Liver (tissue), 5 donors: ENCODE measurements around the gene ZNF276. TPM values are rescaled to one million over a fixed set of nuclear protein-coding genes. Genes with fewer than 3 reads are reported as not detected.

Source experiments
- CTCF ChIP-seq: fragments of 150-350 bp; IDR thresholded peaks from 2 replicates; pipeline ENCODE4 v1.5.1; 2017; ENCODE audit warnings: improper control_type of control experiment, low read depth, low read length; ENCODE audit not compliant: missing input control
- ZBTB33 ChIP-seq: IDR thresholded peaks from 2 replicates; pipeline ENCODE4 v1.6.1; 2016; ENCODE audit warnings: antibody characterized with exemption
- polyA plus RNA-seq, 2 donors: library from polyadenylated mRNA; stranded (reverse) in 1 of 2; unstranded in 1 of 2; fragments of 200-250 nt in 1 of 2; fragments of >200 nt in 1 of 2; fragmentation: Nextera tagmentation in 1 of 2; extraction: Ambion mirVana in 1 of 2; gene quantifications; one replicate each; pipeline versions ENCODE4 v1.2.1 to v1.2.3, GENCODE V29; 2013 to 2015
- total RNA-seq, 2 donors: library from RNA; depleted of rRNA; stranded (reverse); fragments of >200 nt; gene quantifications; one replicate each; pipeline ENCODE4 v1.2.3, GENCODE V29; 2014
- donor health status: healthy.
- donor health status: healthy.
- donor health status: healthy.

The ZNF276 gene
- total and polyA plus RNA-seq, 4 donors = 4.9 to 22.8 (median 8.7) TPM

DNA sequence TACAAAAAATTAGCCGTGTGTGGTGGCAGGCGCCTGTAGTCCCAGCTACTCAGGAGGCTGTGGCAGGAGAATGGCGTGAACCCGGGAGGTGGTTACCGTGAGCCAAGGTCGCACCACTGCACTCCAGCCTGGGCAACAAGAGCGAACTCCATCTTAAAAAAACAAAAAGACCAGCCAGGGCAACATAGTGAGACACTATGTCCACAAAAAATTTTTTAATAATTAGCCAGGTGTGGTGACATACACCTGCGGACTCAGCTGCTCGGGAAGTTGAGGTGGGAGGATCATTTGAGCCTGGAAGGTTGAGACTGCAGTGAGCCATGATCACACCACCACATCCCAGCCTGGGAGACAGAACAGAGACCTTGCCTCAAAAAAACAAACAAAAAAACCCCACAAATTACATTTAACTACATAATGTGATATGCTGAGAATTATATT is 66.0 kb downstream of the ZNF276 start (continued):
- TF ChIP-seq ZBTB33 = no peak
- TF ChIP-seq CTCF = no peak

Other genes starting within 250 kb of the ZNF276 start
- 10 to 100 TPM; 33.0 to 55.1 TPM for gene ANKRD11, start 231.0 kb upstream of the ZNF276 start, total RNA-seq
- 10 to 100 TPM; 16.3 to 22.9 TPM for gene ANKRD11, start 231.0 kb upstream of the ZNF276 start, polyA plus RNA-seq
- gene SPG7, start 213.1 kb upstream of the ZNF276 start, total RNA-seq = 100 to 1,000 TPM in 1 of 2 donors, 10 to 100 TPM in 1; 43.7 to 102 TPM
- 10 to 100 TPM; 34.5 to 55.3 TPM for gene SPG7, start 213.1 kb upstream of the ZNF276 start, polyA plus RNA-seq
- 1,000 to 10,000 TPM; 1,021 to 2,122 TPM for gene RPL13, start 160.9 kb upstream of the ZNF276 start, total RNA-seq
- gene RPL13, start 160.9 kb upstream of the ZNF276 start, polyA plus RNA-seq = 1,000 to 10,000 TPM in 1 of 2 donors, 100 to 1,000 TPM in 1; 699 to 2,663 TPM
- under 1 TPM in 1 of 2 donors, not detected in 1; 0.47 TPM for gene CPNE7, start 145.8 kb upstream of the ZNF276 start, total RNA-seq
- gene CPNE7, start 145.8 kb upstream of the ZNF276 start, polyA plus RNA-seq = under 1 TPM; 0.30 to 0.56 TPM
- gene DPEP1, start 107.9 kb upstream of the ZNF276 start, total RNA-seq = under 1 TPM; 0.25 to 0.65 TPM
- under 1 TPM; 0.14 to 0.83 TPM for gene DPEP1, start 107.9 kb upstream of the ZNF276 start, polyA plus RNA-seq
- gene CHMP1A, start 63.8 kb upstream of the ZNF276 start, total RNA-seq = 10 to 100 TPM; 31.7 to 36.7 TPM
- 10 to 100 TPM; 25.7 to 32.9 TPM for gene CHMP1A, start 63.8 kb upstream of the ZNF276 start, polyA plus RNA-seq
- gene SPATA33, start 63.7 kb upstream of the ZNF276 start, total RNA-seq = 1 to 10 TPM; 3.3 to 3.6 TPM
- gene SPATA33, start 63.7 kb upstream of the ZNF276 start, polyA plus RNA-seq = 1 to 10 TPM; 1.6 to 3.5 TPM
- 10 to 100 TPM; 25.1 to 68.4 TPM for gene CDK10, start 34.8 kb upstream of the ZNF276 start, total RNA-seq
- gene CDK10, start 34.8 kb upstream of the ZNF276 start, polyA plus RNA-seq = 10 to 100 TPM; 43.6 to 81.2 TPM
- 10 to 100 TPM in 1 of 2 donors, 1 to 10 TPM in 1; 5.9 to 11.3 TPM for gene SPATA2L, start 19.8 kb upstream of the ZNF276 start, total RNA-seq
- gene SPATA2L, start 19.8 kb upstream of the ZNF276 start, polyA plus RNA-seq = 1 to 10 TPM; 4.6 to 7.8 TPM
- 1 to 10 TPM; 3.6 to 4.5 TPM for gene VPS9D1, start 639 bp upstream of the ZNF276 start, total RNA-seq
- 1 to 10 TPM; 3.8 to 7.2 TPM for gene VPS9D1, start 639 bp upstream of the ZNF276 start, polyA plus RNA-seq
- 10 to 100 TPM in 1 of 2 donors, 1 to 10 TPM in 1; 5.9 to 21.0 TPM for gene FANCA, start 95.1 kb downstream of the ZNF276 start, total RNA-seq
- gene FANCA, start 95.1 kb downstream of the ZNF276 start, polyA plus RNA-seq = 1 to 10 TPM; 5.3 to 5.8 TPM
- 1 to 10 TPM; 3.2 to 7.2 TPM for gene SPIRE2, start 106.9 kb downstream of the ZNF276 start, total RNA-seq
- 1 to 10 TPM; 1.7 to 2.6 TPM for gene SPIRE2, start 106.9 kb downstream of the ZNF276 start, polyA plus RNA-seq
- 10 to 100 TPM; 59.6 to 98.8 TPM for gene TCF25, start 152.1 kb downstream of the ZNF276 start, total RNA-seq
- 10 to 100 TPM; 60.8 to 92.7 TPM for gene TCF25, start 152.1 kb downstream of the ZNF276 start, polyA plus RNA-seq
- 1 to 10 TPM in 1 of 2 donors, under 1 TPM in 1; 0.19 to 3.3 TPM for gene MC1R, start 197.3 kb downstream of the ZNF276 start, total RNA-seq
- under 1 TPM; 0.24 to 0.37 TPM for gene MC1R, start 197.3 kb downstream of the ZNF276 start, polyA plus RNA-seq
- gene TUBB3, start 201.8 kb downstream of the ZNF276 start, total RNA-seq = under 1 TPM; 0.25 to 0.89 TPM
- under 1 TPM in 1 of 2 donors, not detected in 1; 0.17 TPM for gene TUBB3, start 201.8 kb downstream of the ZNF276 start, polyA plus RNA-seq
- 10 to 100 TPM; 20.0 to 47.4 TPM for gene DEF8, start 227.2 kb downstream of the ZNF276 start, total RNA-seq
- 10 to 100 TPM; 23.9 to 32.9 TPM for gene DEF8, start 227.2 kb downstream of the ZNF276 start, polyA plus RNA-seq